HG02642 (cell line): ENCODE results near the gene BMPR1B.

Experiments used
- ATAC-seq: cut with Tn5 transposase; IDR thresholded peaks from one replicate; pipeline ENCODE4 v1.9.1; 2021; ENCODE audit warnings: mild to moderate bottlenecking; ENCODE audit not compliant: unreplicated experiment, poor library complexity

BMPR1B gene

GRCh38 chr4:94895081-94895480, 137.3 kb downstream of the BMPR1B start:
- no peak for ATAC-seq

GRCh38 chr4:94897023-94897422, 139.3 kb downstream of the BMPR1B start:
- ATAC-seq: no peak

GRCh38 chr4:94905511-94905910, 147.8 kb downstream of the BMPR1B start:
- no peak for ATAC-seq

GRCh38 chr4:94909645-94910044, 151.9 kb downstream of the BMPR1B start:
- no peak for ATAC-seq

DNA sequence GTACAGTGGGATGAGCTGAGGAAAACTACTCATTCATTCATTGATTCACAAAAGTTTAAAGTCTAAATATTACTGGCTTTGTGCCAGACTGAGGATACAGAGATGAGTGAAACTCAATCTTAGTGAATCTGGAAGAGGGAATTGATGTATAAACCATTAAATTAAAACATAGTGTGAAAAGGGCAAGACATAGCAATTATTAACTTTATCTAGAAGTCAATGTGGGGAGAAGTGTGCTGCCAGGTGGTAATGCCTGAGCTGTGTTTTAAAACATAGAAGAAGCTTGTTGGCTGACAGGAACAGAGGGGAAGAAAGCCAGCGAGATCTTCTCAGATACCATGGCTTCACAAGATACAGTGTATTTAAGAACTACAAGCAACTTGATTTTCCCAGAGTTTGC, 153.4 kb downstream of the BMPR1B start:
- no peak for ATAC-seq

DNA sequence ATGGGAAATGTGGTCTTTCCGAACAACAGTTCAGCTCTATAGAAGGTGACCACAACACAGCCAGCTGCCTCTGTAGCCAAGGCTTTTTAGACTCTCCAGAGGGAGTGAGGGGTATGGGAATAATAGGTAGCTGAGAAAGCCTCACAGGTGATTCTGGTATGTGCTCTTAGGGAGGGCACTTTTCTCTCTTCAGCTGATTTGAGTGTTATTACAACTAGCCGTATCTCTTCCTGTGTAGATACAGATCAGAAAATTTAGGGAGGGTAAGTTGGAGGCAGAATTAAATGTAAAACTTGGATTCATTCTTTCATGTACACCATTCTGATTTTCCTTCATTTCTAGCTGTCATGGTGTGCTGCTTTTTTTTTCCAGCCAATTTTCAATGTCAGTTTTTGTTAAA, 154.9 kb downstream of the BMPR1B start:
- no peak for ATAC-seq

DNA sequence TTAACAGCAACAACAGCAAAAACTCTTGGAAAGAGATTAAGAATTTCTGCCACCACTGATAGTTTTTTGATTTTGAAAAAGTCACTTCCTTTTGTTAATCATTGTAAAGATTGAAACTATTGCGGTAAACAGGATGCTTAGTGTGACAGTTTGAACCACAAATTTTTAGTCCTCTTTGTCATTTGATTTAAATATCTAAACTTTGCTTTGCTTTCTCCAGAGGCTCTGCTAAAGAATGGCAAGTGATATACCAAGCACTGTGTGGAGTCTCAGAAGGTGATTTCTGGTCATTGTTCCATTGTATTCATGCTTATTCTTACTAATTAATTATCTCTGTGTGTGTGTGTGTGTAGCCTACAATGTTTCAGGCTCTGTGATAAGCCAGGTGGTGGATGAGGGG, 155.6 kb downstream of the BMPR1B start:
- ATAC-seq: peak; percentile 67

DNA sequence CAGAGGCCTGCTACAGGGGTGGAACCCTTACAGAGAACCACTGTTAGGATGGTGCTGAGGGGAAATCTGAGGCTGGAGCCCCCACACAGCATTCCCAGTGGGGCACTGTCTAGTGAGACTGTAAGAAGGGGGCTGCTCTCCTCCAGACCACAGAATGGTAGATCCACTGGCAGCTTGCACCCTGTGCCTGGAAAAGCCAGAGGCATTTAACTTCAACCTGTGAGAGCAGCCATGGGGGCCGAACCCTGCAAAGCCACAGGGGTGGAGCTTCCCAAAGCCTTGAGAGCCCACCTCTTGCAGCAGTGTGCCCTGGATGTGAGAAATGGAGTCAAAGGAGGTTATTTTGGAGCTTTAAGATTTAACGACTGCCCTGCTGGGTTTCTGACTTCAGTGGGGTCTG, 159.4 kb downstream of the BMPR1B start:
- no peak for ATAC-seq

- ATAC-seq: no peak
These were observed 160.8 kb downstream of the BMPR1B start for GRCh38 chr4:94918543-94918942.

DNA sequence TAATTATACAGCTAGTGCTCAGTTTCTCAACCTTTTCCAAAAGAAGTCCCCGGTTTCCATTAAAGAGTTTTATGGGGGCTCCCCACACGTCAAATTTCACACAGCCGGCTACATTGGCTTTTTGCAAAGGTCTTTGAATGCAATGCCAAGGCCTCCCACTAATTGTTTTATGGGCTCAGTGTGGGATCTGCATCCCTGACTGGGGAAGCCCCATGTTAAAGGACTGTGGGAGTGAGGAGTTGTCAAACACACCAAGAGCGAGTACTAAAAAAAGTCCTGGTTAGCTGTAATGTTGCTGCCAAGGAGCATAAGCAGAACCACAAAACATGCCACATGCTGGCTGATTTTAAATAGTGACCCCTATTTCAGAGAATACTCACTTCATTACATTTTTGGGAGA, 162.6 kb downstream of the BMPR1B start:
- no peak for ATAC-seq

DNA sequence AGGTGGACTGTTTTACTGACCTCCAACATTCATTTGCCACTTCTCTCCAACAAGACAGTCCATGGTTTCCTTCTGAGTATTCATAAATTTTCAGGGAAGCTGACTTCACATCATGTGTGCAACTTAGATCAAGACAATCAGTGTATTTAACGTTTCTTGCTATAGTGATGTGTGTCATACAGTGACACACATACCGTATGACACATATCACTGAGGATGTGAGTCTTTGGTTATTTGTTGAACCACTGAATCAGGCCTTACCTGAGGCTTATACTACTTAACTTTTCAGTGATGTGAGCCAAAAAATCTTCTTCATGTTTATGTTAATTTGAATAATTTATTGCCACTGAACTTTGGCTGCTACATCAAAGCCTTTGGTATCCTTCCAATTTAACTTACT, 166.8 kb downstream of the BMPR1B start:
- ATAC-seq: no peak

GRCh38 chr4:94925764-94926347, 168.1 kb downstream of the BMPR1B start:
- ATAC-seq: no peak

- ATAC-seq: no peak
These were observed 169.2 kb downstream of the BMPR1B start for GRCh38 chr4:94926936-94927335.

GRCh38 chr4:94927696-94928095, 169.9 kb downstream of the BMPR1B start:
- ATAC-seq: no peak

GRCh38 chr4:94929696-94930095, 171.9 kb downstream of the BMPR1B start:
- ATAC-seq: no peak

- no peak for ATAC-seq
These were observed 173.9 kb downstream of the BMPR1B start for GRCh38 chr4:94931626-94932025.

- ATAC-seq: no peak
These were observed 174.6 kb downstream of the BMPR1B start for GRCh38 chr4:94932366-94932765.

- ATAC-seq: no peak
These were observed 176.0 kb downstream of the BMPR1B start for GRCh38 chr4:94933799-94934198.

- ATAC-seq: no peak
These were observed 176.4 kb downstream of the BMPR1B start for GRCh38 chr4:94934201-94934600.

DNA sequence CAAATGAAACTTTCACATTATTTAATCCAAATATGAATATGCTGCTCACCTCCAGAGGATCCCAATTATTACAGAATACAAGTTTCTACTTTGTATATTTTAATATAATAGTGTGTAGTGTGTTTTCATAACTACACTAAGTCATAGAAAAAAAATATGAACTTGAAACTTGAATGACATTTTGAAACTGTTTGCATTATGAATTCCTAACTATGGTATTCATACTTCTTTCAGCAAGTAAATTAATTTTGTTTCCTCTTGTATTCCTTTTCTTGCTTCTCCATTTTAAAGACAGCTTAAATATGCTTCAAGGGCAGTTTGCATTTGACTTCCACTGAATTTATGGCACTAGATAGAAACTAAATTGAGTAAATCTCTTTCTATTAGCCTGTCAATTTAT, 177.1 kb downstream of the BMPR1B start:
- ATAC-seq: no peak

DNA sequence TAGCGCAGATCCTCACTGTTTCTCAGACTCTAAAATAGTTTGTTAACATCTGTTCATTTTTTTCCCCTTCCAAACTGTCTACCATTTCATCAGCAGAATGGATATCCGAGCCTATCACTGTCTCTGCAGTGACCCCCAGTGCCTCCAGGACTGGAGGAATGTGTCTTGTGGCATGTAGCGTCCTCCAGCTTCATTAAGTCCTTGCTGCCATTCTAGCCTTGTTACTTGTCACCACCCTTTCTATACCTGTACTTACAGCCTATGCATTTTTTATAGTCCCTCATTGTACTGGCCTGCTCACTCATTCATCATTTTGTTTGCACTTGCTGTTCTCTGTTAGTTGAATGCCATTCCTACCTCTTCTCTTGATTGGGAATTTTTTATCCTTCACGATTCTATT, 179.1 kb downstream of the BMPR1B start:
- ATAC-seq: no peak

- no peak for ATAC-seq
These were observed 182.2 kb downstream of the BMPR1B start for GRCh38 chr4:94939791-94940519.
